ENCODE data around the gene CD244.

The CD244 gene

DNA sequence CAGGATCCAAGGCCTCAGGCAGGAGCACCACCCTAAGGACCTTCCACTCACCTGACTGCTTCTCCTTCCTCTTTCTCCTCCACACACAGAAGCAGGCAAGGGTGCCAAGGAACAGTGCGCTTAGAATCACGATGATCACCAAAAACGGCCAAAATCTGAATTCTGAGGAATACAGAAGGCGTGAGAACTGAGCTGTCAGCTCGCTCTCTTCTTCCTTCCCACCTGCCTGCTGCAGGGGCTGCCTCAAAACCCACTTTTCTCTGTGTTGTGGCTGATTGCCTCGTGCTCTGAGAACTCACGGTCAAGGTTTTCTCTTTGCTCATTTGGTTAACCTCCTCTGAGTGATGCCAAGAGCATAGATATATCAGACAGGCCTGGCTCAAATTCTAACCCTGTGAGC, 23.8 kb downstream of the CD244 start:
- TF ChIP-seq, protein P1, sequence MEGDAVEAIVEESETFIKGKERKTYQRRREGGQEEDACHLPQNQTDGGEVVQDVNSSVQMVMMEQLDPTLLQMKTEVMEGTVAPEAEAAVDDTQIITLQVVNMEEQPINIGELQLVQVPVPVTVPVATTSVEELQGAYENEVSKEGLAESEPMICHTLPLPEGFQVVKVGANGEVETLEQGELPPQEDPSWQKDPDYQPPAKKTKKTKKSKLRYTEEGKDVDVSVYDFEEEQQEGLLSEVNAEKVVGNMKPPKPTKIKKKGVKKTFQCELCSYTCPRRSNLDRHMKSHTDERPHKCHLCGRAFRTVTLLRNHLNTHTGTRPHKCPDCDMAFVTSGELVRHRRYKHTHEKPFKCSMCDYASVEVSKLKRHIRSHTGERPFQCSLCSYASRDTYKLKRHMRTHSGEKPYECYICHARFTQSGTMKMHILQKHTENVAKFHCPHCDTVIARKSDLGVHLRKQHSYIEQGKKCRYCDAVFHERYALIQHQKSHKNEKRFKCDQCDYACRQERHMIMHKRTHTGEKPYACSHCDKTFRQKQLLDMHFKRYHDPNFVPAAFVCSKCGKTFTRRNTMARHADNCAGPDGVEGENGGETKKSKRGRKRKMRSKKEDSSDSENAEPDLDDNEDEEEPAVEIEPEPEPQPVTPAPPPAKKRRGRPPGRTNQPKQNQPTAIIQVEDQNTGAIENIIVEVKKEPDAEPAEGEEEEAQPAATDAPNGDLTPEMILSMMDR (IDR thresholded peaks at IDR 0.05; ENCODE audit: extremely low read depth, insufficient read depth, missing control alignments) = no peak
- in situ Hi-C loops (cut with MboI; ENCODE audit: low pct_unique_long_range_greater_than_20kb, low sequenced_read_pairs, unreplicated experiment) = loop anchor here (10.0 to 25.0 kb wide), 2 partner anchors 64 to 427 kb away; partner anchors contain the start of gene VANGL2
- no peak for DNase-seq (ENCODE audit: low spot score)

DNA sequence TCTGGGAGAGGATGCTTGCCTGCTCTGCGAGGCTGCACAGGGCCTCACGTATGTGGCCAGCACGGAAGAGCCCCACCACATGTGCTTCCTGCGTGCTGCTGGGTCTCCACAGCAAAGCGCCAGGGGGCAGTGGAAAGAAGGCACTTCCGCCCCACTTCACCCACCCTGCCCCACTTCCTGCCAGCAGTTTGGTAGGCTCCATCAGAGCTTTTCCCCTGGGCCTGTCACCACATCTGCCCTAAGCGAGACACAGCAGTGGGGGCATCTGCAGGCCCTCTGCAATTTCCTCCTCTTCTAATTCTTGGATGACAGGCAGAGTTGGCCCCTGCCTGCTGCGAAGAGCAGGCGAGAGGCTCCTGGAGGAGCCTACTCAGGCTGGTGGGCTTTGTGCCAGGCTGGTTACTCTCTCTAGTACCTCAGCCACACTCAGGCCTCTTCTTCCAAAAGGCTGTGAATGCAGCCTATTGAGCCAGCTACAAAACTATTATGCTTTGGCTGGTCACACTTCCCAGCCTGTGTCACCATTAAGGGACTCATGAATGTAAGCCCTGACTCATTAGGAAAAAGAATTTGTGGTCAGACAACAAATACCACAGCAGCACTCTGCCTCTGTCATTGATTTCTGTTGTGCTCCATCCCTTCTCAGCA, 25.0 kb downstream of the CD244 start:
- TF ChIP-seq, protein P1 (IDR thresholded peaks at IDR 0.05; ENCODE audit: extremely low read depth, insufficient read depth, missing control alignments) = peak; percentile 54
- peak; percentile 62 for DNase-seq (ENCODE audit: low spot score)
- in situ Hi-C loops (cut with MboI; ENCODE audit: low pct_unique_long_range_greater_than_20kb, low sequenced_read_pairs, unreplicated experiment) = loop anchor here (10.0 to 25.0 kb wide), 2 partner anchors 63 to 425 kb away; partner anchors contain the start of gene VANGL2

DNA sequence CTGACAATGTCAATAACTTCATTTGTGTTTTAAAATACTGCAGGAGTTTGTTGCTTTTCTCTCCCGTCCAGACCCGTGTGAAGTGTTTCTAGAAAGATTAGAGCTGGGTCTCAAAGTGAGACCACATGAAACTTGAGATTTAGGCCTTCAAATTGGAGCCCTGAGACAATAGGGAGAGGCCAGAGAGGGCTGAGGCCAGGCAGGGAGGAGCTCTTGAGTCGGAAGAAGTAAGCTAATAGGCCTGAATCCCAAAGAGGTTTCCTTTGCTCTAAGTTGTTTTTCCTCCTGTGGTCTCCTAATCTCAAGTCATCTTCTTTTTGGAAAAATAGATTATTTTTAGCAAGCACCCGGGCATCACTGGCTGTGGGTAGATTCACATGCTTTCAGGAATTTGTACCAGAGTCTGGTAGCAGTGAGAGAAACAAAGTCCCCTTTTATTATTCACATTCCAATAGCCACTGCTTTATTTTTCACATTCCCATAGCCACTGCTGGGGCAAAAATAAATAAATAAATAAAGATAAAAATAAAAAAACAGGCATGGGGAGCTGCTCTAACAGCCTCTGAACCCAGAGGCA, 25.6 kb downstream of the CD244 start:
- in situ Hi-C loops (cut with MboI; ENCODE audit: low pct_unique_long_range_greater_than_20kb, low sequenced_read_pairs, unreplicated experiment) = loop anchor here (10.0 to 25.0 kb wide), 2 partner anchors 62 to 425 kb away; partner anchors contain the start of gene VANGL2
- TF ChIP-seq, protein P1 (IDR thresholded peaks at IDR 0.05; ENCODE audit: extremely low read depth, insufficient read depth, missing control alignments) = no peak
- DNase-seq (ENCODE audit: low spot score) = no peak

DNA sequence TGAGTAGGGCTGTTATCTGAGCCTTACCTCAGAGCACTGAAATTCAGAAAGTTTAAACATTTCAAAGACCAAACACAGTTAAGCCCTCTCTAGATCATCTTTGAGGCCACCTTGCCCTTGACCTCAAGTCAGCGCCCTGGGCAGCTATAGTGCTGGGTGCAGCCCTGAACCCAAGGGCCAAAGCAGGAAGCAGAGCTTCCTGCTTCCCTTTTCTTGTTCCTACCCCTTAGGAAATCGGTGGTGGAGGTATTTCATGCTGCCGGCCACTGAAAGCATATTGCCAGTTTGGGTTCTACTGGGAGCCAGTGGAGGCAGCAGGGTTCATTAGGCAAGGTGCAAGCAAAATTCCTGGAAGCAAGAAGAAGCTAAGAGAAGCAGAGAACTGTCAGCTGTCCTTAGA, 26.1 kb downstream of the CD244 start:
- no peak for DNase-seq (ENCODE audit: low spot score)
- TF ChIP-seq, protein P1 (IDR thresholded peaks at IDR 0.05; ENCODE audit: extremely low read depth, insufficient read depth, missing control alignments) = no peak
- in situ Hi-C loops (cut with MboI; ENCODE audit: low pct_unique_long_range_greater_than_20kb, low sequenced_read_pairs, unreplicated experiment) = loop anchor here (10.0 to 25.0 kb wide), 2 partner anchors 62 to 424 kb away; partner anchors contain the start of gene VANGL2

DNA sequence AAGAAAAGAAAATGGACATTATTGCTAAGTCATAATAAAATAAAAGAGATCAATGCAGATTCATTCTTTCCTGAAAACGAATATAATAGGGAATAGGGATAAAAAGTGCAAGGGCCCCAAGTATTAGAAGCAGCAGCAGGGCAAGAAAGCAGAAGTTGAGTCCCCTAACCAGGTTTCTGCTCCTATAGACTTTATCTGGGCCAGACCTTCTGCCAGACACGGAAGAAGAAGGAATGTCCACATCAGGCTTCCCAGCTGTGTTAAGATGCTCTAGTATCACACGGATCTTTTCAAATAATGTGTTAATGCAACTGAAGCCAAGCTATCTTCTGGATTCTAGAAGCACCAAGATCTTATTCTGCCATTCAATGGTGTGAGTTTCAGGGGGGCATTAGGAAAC, 26.9 kb downstream of the CD244 start:
- in situ Hi-C loops (cut with MboI; ENCODE audit: low pct_unique_long_range_greater_than_20kb, low sequenced_read_pairs, unreplicated experiment) = loop anchor here (10.0 to 25.0 kb wide), 2 partner anchors 61 to 423 kb away; partner anchors contain the start of gene VANGL2
- DNase-seq (ENCODE audit: low spot score) = no peak
- TF ChIP-seq, protein P1 (IDR thresholded peaks at IDR 0.05; ENCODE audit: extremely low read depth, insufficient read depth, missing control alignments) = no peak

DNA sequence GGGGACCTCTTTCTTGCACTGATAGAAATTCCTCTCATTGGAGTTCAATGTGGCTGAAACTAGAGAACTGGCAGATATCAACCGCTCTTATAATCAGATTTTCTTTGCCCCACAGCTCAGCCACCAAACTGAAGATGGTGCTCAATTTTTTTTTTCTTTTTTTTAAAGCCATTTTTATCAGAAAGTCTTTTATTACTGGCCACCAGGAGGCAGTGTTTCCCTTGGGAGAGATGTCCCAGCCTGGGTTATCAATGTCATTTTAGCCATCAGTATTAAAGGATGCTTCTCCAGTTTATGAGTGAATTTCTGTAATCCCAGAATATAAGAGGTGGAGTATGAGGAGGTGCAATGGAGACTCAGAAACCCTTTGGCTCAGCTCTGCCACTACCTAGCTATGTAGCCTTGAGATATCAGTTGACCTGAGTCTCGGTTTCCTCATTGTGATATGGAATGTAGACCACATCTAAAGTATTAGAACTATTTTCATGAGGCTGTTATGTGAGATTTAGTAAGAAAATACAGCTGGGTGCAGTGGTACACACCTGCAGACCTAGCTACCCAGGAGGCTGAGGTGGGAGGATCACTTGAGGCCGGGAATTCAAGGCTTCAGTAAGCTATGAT, 27.6 kb downstream of the CD244 start:
- DNase-seq (ENCODE audit: low spot score) = peak; percentile 25
- in situ Hi-C loops (cut with MboI; ENCODE audit: low pct_unique_long_range_greater_than_20kb, low sequenced_read_pairs, unreplicated experiment) = loop anchor here (5.0 to 25.0 kb wide), 3 partner anchors 38 to 423 kb away; partner anchors contain the start of genes LY9 and VANGL2
- TF ChIP-seq, protein P1 (IDR thresholded peaks at IDR 0.05; ENCODE audit: extremely low read depth, insufficient read depth, missing control alignments) = peak; percentile 73
